Thyroid gland (tissue), 4 donors: Measurements from ENCODE around the gene ERGIC2. TPM values are rescaled to one million over a fixed set of nuclear protein-coding genes. Genes with fewer than 3 reads are reported as not detected.
"Not testable (repeated sequence)": the region's sequence is repeated elsewhere in the genome, so short reads cannot be mapped to it uniquely, and the experiment has no call there.

Source experiments
- DNase-seq, 2 donors: peaks; one replicate each; pipeline ENCODE4 v3.0.0-alpha.2; 2019
- H3K27ac ChIP-seq, 3 donors: fragments of 200-600 bp; sonication (generic); 1 replicate in 2 of 3; 2 replicates in 1 of 3; pipeline ENCODE4 v1.5.1; 2016 to 2019; ENCODE audit warnings: mild to moderate bottlenecking in 1 of 3, moderate library complexity in 1 of 3
- H3K27me3 ChIP-seq: fragments of 200-600 bp; sonication (generic); one replicate; pipeline ENCODE4 v1.5.1; 2019
- H3K36me3 ChIP-seq, 2 donors: fragments of 200-600 bp; sonication (generic); one replicate each; pipeline ENCODE4 v1.5.1; 2016 to 2019
- H3K4me1 ChIP-seq, 2 donors: fragments of 200-600 bp; sonication (generic); one replicate each; pipeline ENCODE4 v1.5.1; 2017 to 2019
- H3K4me3 ChIP-seq, 3 donors: fragments of 200-600 bp; sonication (generic); replicated peaks in 1 of 3; 1 replicate in 2 of 3; 2 replicates in 1 of 3; pipeline ENCODE4 v1.5.1; 2016; ENCODE audit warnings: mild to moderate bottlenecking in 1 of 3
- H3K9me3 ChIP-seq: fragments of 200-600 bp; sonication (generic); one replicate; pipeline ENCODE4 v1.5.1; 2017
- POLR2A ChIP-seq, 2 donors: fragments of 450-650 bp; IDR thresholded peaks; one replicate each; pipeline ENCODE4 v1.6.1; 2017; ENCODE audit warnings: antibody characterized with exemption in 2 of 2, mild to moderate bottlenecking in 2 of 2, moderate library complexity in 1 of 2
- WGBS, 2 donors: methylation state at CpG; one replicate each; pipeline ENCODE4 v1.1.5; 2017; 5-methylcytosine and 5-hydroxymethylcytosine counted together
- intact Hi-C: fragments of 100-400 bp; cut with DNase I; formaldehyde crosslinking; loops from one replicate; pipeline ENCODE4 v1.15.1; 2023
- total RNA-seq, 4 donors: library from RNA; depleted of rRNA; stranded (reverse); fragments of >200 nt; gene quantifications; one replicate each; pipeline ENCODE4 v1.2.3, GENCODE V29; 2016
- TF ChIP-seq, protein P1 (sequence below), 6 experiments: fragments of 200-600 bp in 3 of 6; fragments of 450-650 bp in 3 of 6; sonication (generic) in 3 of 6; IDR thresholded peaks; one replicate each; pipeline ENCODE4 v1.5.1; 2016 to 2019; ENCODE audit warnings: antibody characterized with exemption in 6 of 6, mild to moderate bottlenecking in 2 of 6, inconsistent platforms in 1 of 6, moderate library complexity in 1 of 6

Gene ERGIC2
- total RNA-seq, 4 donors from 2014 or later, result 37.1 to 82.1 (median 62.4) TPM

DNA sequence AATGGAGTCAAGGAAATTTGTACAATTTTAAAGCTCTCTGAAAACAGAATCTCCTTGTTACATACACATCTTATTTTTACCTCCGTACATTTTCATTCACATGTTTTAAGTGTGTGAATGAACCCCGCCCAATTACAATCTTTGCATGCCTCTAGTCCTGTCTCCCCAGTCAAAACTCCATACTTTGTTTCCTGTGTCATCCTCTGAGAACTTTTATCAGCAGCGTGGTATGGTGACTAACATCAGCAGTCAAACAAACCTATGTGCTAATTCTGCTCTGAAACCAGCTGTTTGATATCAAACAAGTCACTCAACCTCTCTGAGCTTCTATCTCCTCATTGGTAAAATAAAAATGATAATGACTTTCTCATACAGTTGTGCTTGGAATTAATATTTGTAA lies 15.8 kb upstream of the ERGIC2 start:
- TF ChIP-seq POLR2A (IDR thresholded peaks at IDR 0.05), result no peak
- TF ChIP-seq, protein P1, sequence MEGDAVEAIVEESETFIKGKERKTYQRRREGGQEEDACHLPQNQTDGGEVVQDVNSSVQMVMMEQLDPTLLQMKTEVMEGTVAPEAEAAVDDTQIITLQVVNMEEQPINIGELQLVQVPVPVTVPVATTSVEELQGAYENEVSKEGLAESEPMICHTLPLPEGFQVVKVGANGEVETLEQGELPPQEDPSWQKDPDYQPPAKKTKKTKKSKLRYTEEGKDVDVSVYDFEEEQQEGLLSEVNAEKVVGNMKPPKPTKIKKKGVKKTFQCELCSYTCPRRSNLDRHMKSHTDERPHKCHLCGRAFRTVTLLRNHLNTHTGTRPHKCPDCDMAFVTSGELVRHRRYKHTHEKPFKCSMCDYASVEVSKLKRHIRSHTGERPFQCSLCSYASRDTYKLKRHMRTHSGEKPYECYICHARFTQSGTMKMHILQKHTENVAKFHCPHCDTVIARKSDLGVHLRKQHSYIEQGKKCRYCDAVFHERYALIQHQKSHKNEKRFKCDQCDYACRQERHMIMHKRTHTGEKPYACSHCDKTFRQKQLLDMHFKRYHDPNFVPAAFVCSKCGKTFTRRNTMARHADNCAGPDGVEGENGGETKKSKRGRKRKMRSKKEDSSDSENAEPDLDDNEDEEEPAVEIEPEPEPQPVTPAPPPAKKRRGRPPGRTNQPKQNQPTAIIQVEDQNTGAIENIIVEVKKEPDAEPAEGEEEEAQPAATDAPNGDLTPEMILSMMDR (IDR thresholded peaks at IDR 0.05), result no peak
- Histone ChIP-seq H3K4me3 (no peak overlapping the region), H3K4me1 (no peaks in the 10 kb centered on the region), H3K36me3 (no peaks in the 10 kb centered on the region), H3K27me3 (no peaks in the 10 kb centered on the region), H3K9me3 (no peaks in the 10 kb centered on the region), H3K27ac (no peak overlapping the region)
- 77 to 85% methylated on average over 3 of the region's 3 CpGs for WGBS, 2 donors
- DNase-seq, result no peak
- intact Hi-C loops, result no loop called here

DNA sequence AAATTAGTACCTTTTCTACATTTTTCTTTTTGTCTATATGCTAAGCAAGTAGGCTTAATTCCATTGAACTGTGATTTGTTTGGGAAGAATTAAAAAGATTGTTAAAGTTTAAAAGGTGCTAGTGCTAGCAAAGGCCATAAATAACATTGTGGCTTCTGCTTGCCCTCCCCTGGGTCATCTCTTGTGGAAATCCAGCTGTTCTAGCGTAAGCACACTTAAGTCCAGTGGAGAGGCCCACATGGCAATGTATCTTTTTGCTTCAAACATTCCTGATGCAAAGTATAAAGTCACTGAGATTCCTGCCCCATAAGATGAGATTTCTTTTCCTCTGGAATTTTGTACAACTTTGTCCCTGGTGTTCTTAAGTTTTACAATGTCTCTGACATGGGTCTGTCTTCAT lies 14.4 kb upstream of the ERGIC2 start:
- 80 to 82% methylated on average over 1 of the region's 1 CpG for WGBS, 2 donors
- DNase-seq, result no peak
- TF ChIP-seq POLR2A (IDR thresholded peaks at IDR 0.05), result no peak
- TF ChIP-seq, protein P1 (IDR thresholded peaks at IDR 0.05), result no peak
- Histone ChIP-seq H3K4me1 (no peaks in the 10 kb centered on the region), H3K27ac (no peak overlapping the region), H3K27me3 (no peaks in the 10 kb centered on the region), H3K9me3 (no peaks in the 10 kb centered on the region), H3K36me3 (no peaks in the 10 kb centered on the region), H3K4me3 (no peak overlapping the region)
- intact Hi-C loops, result no loop called here

DNA sequence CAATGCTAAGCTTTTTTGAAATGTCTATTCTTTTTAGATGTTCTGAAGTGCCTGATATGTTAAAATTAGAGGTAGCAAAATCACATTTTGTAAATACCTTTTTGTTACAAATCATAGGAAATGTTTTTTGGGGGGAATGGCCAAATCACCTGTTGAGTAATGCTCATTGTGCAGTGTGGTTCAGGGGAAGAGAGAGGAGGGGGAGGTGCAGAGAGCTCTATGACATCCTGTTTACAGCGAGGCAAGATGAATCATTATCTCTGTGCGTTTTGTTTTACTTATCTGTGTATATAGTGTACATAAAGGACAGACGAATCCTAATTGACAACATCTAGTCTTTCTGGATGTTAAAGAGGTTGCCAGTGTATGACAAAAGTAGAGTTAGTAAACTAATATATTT lies 9.4 kb upstream of the ERGIC2 start:
- H3K27me3 ChIP-seq, H3K4me3 ChIP-seq, H3K4me1 ChIP-seq, H3K36me3 ChIP-seq, H3K27ac ChIP-seq, H3K9me3 ChIP-seq, DNase-seq, intact Hi-C loops: not testable (repeated sequence)
- 56 to 69% methylated on average over 3 of the region's 3 CpGs for WGBS, 2 donors

DNA sequence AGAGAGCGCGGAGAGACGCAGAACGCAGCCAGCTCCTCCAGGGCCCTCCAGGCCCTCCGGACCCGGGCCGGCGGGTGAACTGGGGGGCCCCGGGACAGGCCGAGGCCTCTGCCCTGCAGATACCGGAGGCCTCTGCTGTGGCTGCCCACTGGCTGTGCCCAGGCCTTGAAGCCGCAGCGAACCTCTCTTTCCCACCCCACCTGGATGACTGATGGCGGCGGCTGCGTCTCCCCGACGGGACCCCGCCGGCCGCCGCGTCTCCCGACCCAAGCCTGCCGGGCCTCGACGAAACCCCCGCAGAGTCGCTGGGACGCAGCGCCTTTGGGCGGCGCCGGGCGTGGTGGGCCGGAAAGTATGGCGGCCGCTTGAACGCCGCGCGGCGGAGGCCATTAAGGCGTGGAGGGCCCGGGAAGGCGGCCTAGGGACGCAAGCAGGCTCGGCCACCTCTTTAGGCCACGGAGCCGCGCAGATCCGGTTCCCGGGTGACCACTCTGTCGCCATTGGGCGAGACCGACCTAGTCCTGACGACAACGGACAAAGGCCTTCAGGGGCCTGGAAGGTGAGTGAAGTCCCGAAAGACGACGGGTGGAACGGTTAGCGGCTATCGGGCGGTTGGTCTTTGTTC lies 8.4 kb upstream of the ERGIC2 start:
- WGBS, 2 donors, result 93% methylated on average over 55 to 65 of the region's 65 CpGs

DNA sequence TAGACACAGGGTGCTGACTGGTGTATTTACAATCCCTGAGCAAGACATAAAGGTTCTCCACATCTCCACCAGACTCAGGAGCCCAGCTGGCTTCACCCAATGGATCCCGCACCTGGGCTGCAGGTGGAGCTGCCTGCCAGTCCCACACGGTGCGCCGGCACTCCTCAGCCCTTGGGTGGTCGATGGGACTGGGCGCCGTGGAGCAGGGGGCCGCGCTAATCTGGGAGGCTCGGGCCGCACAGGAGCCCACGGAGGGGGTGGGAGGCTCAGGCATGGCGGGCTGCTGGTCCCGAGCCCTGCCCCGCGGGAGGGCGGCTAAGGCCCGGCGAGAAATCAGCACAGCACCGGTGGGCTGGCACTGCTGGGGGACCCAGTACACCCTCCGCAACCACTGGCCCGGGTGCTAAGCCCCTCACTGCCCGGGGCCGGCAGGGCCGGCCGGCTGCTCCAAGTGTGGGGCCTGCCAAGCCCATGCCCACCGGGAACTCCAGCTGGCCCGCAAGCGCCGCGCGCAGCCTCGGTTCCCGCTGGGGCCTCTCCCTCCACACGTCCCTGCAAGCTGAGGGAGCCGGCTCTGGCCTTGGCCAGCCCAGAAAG lies 5.2 kb upstream of the ERGIC2 start:
- 94 to 100% methylated on average over 1 to 14 of the region's 36 CpGs for WGBS, 2 donors

More for the DNA sequence above, 8.4 kb upstream of the ERGIC2 start:
- no peak for DNase-seq
- no peak for TF ChIP-seq POLR2A (IDR thresholded peaks at IDR 0.05)
- TF ChIP-seq, protein P1 (IDR thresholded peaks at IDR 0.05), result no peak
- intact Hi-C loops, result no loop called here
- H3K4me1 ChIP-seq, result no peaks in the 10 kb centered on the region
- H3K27ac ChIP-seq, result no peak overlapping the region
- H3K4me3 ChIP-seq, result no peak overlapping the region
- H3K27me3 ChIP-seq, result no peaks in the 10 kb centered on the region
- H3K36me3 ChIP-seq, result no peaks in the 10 kb centered on the region
- H3K9me3 ChIP-seq, result no peaks in the 10 kb centered on the region

DNA sequence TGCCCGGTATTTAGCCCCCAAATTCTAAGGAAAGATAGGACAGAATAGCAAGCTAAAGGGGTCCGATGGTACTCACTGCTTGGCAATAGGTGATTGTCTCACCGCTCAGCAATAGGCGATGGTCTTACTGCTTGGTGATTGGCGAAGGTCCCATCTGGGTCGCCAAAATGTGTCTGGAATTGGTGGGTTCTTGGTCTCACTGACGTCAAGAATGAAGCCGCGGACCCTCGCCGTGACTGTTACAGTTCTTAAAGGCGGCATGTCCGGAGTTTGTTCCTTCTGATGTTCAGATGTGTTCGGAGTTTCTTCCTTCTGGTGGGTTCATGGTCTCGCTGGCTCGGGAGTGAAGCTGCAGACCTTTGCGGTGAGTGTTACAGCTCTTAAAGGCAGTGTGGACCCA lies 4.2 kb upstream of the ERGIC2 start:
- DNase-seq, result not testable (repeated sequence)
- WGBS, 2 donors, result 94 to 96% methylated on average over 17 of the region's 17 CpGs

More for the DNA sequence above, 5.2 kb upstream of the ERGIC2 start:
- H3K4me1 ChIP-seq, H3K27ac ChIP-seq, DNase-seq, H3K27me3 ChIP-seq, H3K9me3 ChIP-seq, H3K36me3 ChIP-seq, intact Hi-C loops, H3K4me3 ChIP-seq: not testable (repeated sequence)

More for the DNA sequence above, 4.2 kb upstream of the ERGIC2 start:
- H3K4me3 ChIP-seq, H3K9me3 ChIP-seq, H3K27ac ChIP-seq, H3K4me1 ChIP-seq, H3K36me3 ChIP-seq, intact Hi-C loops, H3K27me3 ChIP-seq: not testable (repeated sequence)
